DND-41 (cell line): ENCODE results near the gene EIF2S1.
"Not testable (repeated sequence)": the region's sequence is repeated elsewhere in the genome, so short reads cannot be mapped to it uniquely, and the experiment has no call there.

Source experiments
- ATAC-seq: fragments of 200-7000 bp; cut with Tn5 transposase; 3 replicates; pipeline ENCODE4 v1.9.1; 2021; ENCODE audit warnings: low read depth; ENCODE audit not compliant: insufficient read depth
- DNase-seq: peaks from one replicate; pipeline ENCODE4 v3.0.0-alpha.2; 2020
- H2AFZ ChIP-seq: 2 replicates; pipeline ENCODE4 v1.6.0; 2012; ENCODE audit warnings: low read depth, low read length
- H3K27ac ChIP-seq: 2 replicates; pipeline ENCODE4 v1.5.1; 2012; ENCODE audit warnings: low read length, inconsistent platforms
- H3K27me3 ChIP-seq: fragments of 200-600 bp; sonication (generic); 2 replicates; pipeline ENCODE4 v1.6.0; 2012; ENCODE audit warnings: low read length, mild to moderate bottlenecking, inconsistent platforms; ENCODE audit not compliant: insufficient read depth, poor library complexity
- H3K36me3 ChIP-seq: 2 replicates; pipeline ENCODE4 v1.5.1; 2012; ENCODE audit warnings: low read length, inconsistent platforms; ENCODE audit not compliant: insufficient read depth
- H3K4me1 ChIP-seq: 2 replicates; pipeline ENCODE4 v1.5.1; 2012; ENCODE audit warnings: mild to moderate bottlenecking, low read length; ENCODE audit not compliant: insufficient read depth
- H3K4me2 ChIP-seq: 2 replicates; pipeline ENCODE4 v1.6.0; 2012; ENCODE audit warnings: mild to moderate bottlenecking, moderate library complexity, low read length, inconsistent platforms; ENCODE audit not compliant: insufficient read depth
- H3K4me3 ChIP-seq, 2 experiments: fragments of 200-600 bp in 1 of 2; shearing (Covaris generic) in 1 of 2; 2 replicates each; pipeline ENCODE4 v1.5.1; 2012 to 2016; ENCODE audit warnings: inconsistent platforms in 2 of 2, low read length in 2 of 2, mild to moderate bottlenecking in 2 of 2, low read depth in 1 of 2, moderate library complexity in 1 of 2
- H3K79me2 ChIP-seq: 2 replicates; pipeline ENCODE4 v1.6.0; 2012; ENCODE audit warnings: low read length, inconsistent platforms; ENCODE audit not compliant: insufficient read depth
- H3K9ac ChIP-seq: 2 replicates; pipeline ENCODE4 v1.6.0; 2012; ENCODE audit warnings: low read depth, mild to moderate bottlenecking, inconsistent platforms, low read length, moderate library complexity
- H3K9me3 ChIP-seq: 2 replicates; pipeline ENCODE4 v1.5.1; 2012; ENCODE audit warnings: low read length, moderate library complexity, mild to moderate bottlenecking, inconsistent platforms; ENCODE audit not compliant: insufficient read depth, severe bottlenecking
- H4K20me1 ChIP-seq: 2 replicates; pipeline ENCODE4 v1.6.0; 2012; ENCODE audit warnings: low read length; ENCODE audit not compliant: insufficient read depth
- EZH2 ChIP-seq: IDR thresholded peaks from 3 replicates; pipeline ENCODE4 v1.6.1; 2012; ENCODE audit warnings: borderline replicate concordance, low read depth, mild to moderate bottlenecking, moderate library complexity, low read length, inconsistent platforms; ENCODE audit not compliant: severe bottlenecking
- TF ChIP-seq, protein P1 (sequence below): IDR thresholded peaks from 2 replicates; pipeline ENCODE4 v1.5.1; 2012; ENCODE audit warnings: borderline replicate concordance, low read length, moderate library complexity, mild to moderate bottlenecking; ENCODE audit not compliant: poor library complexity, severe bottlenecking; ENCODE audit errors: extremely low read depth

EIF2S1 gene

DNA sequence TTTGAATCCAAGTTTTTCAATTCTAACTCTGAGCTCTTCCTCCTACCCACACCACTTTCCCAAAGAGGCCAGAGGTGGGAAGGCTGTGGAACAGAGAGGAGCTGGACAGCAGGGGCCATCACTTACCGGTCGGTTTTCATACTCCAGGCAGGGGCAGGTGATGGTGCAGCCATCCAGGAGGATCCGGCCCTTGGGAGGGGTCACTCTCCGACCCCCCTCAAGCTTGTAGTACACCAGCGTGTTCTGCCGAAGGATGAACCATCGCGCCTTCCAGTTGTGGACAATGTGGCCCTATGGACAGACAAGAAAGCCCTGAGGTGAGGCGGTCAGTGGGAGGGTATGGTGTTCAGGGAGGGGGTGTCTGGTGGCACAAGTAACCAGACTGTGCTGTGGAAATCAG lies 37.4 kb downstream of the EIF2S1 start:
- H3K27ac ChIP-seq: no peak overlapping the region
- no peak overlapping the region for H3K4me3 ChIP-seq
- no peak overlapping the region for H3K4me2 ChIP-seq
- TF ChIP-seq EZH2: no peak
- TF ChIP-seq, protein P1, sequence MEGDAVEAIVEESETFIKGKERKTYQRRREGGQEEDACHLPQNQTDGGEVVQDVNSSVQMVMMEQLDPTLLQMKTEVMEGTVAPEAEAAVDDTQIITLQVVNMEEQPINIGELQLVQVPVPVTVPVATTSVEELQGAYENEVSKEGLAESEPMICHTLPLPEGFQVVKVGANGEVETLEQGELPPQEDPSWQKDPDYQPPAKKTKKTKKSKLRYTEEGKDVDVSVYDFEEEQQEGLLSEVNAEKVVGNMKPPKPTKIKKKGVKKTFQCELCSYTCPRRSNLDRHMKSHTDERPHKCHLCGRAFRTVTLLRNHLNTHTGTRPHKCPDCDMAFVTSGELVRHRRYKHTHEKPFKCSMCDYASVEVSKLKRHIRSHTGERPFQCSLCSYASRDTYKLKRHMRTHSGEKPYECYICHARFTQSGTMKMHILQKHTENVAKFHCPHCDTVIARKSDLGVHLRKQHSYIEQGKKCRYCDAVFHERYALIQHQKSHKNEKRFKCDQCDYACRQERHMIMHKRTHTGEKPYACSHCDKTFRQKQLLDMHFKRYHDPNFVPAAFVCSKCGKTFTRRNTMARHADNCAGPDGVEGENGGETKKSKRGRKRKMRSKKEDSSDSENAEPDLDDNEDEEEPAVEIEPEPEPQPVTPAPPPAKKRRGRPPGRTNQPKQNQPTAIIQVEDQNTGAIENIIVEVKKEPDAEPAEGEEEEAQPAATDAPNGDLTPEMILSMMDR: no peak
- no peaks in the 10 kb centered on the region for H3K27me3 ChIP-seq
- no peak overlapping the region for H3K9ac ChIP-seq
- ATAC-seq: no peak
- H2AFZ ChIP-seq: no peak overlapping the region
- no peaks in the 10 kb centered on the region for H3K9me3 ChIP-seq
- no peaks in the 10 kb centered on the region for H4K20me1 ChIP-seq
- H3K36me3 ChIP-seq: no peaks in the 10 kb centered on the region
- H3K79me2 ChIP-seq: no peaks in the 10 kb centered on the region
- DNase-seq: no peak
- H3K4me1 ChIP-seq: no peaks in the 10 kb centered on the region

DNA sequence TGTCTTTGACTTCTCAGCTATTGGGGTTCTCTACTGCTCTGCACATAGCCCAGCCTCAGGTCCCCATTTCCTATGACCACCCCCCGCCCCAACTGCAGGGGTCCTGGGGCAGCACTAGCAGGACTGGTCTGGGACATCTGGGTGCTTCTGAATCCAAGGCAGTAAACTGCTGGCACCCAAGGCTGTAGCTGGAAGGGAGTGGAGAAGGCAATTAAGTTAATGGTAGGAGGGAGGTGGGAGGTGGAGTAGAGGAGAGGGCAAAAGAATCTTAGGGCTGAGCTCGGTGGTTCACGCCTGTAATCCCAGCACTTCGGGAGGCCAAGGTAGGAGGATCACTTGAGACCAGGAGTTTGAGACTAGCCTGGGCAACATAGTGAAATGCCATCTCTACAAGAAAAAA lies 40.3 kb downstream of the EIF2S1 start:
- H3K27ac ChIP-seq: no peak overlapping the region
- H3K4me1 ChIP-seq: no peaks in the 10 kb centered on the region
- no peaks in the 10 kb centered on the region for H3K36me3 ChIP-seq
- H2AFZ ChIP-seq: no peak overlapping the region
- no peak overlapping the region for H3K4me2 ChIP-seq
- no peaks in the 10 kb centered on the region for H4K20me1 ChIP-seq
- no peak for DNase-seq
- no peak for TF ChIP-seq EZH2
- TF ChIP-seq, protein P1: no peak
- ATAC-seq: no peak
- no peaks in the 10 kb centered on the region for H3K9me3 ChIP-seq
- no peak overlapping the region for H3K4me3 ChIP-seq
- H3K79me2 ChIP-seq: no peaks in the 10 kb centered on the region
- H3K27me3 ChIP-seq: no peaks in the 10 kb centered on the region
- no peak overlapping the region for H3K9ac ChIP-seq

DNA sequence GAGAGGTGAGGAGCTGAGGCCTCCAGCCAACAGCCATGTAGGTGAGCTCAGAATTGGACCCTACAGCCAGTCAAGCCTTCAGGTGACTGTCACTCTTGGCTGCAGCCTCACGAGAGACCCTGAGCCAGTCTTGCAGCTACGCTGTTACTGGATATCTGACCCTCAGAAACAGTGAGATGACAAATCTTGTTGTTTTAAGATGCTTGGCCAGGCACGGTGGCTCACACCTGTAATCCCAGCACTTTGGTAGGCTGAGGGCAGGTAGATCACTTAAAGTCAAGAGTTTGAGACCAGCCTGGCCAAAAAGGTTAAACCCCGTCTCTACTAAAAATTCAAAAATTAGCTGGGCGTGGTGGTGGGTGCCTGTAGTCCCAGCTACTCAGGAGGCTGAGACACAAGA lies 45.6 kb downstream of the EIF2S1 start:
- Histone ChIP-seq H3K79me2 (no peaks in the 10 kb centered on the region), H3K9me3 (no peaks in the 10 kb centered on the region), H3K4me1 (no peaks in the 10 kb centered on the region), H2AFZ (no peak overlapping the region), H4K20me1 (no peaks in the 10 kb centered on the region), H3K4me2 (no peak overlapping the region), H3K27ac (no peak overlapping the region), H3K9ac (no peak overlapping the region), H3K27me3 (peaks cover 2% of the 10 kb centered on the region), H3K36me3 (no peaks in the 10 kb centered on the region), H3K4me3 (no peak overlapping the region)
- no peak for TF ChIP-seq EZH2
- TF ChIP-seq, protein P1: no peak
- no peak for ATAC-seq
- DNase-seq: no peak

- not testable (repeated sequence) for DNase-seq, H3K36me3 ChIP-seq, H3K79me2 ChIP-seq, H2AFZ ChIP-seq, H3K4me2 ChIP-seq, ATAC-seq, H3K4me3 ChIP-seq, H4K20me1 ChIP-seq, H3K27me3 ChIP-seq, H3K4me1 ChIP-seq, H3K9me3 ChIP-seq, H3K27ac ChIP-seq, H3K9ac ChIP-seq
These were observed 48.1 kb downstream of the EIF2S1 start for GRCh38 chr14:67408122-67408801.
